ENCODE results near the gene TFEB.

Gene TFEB

DNA sequence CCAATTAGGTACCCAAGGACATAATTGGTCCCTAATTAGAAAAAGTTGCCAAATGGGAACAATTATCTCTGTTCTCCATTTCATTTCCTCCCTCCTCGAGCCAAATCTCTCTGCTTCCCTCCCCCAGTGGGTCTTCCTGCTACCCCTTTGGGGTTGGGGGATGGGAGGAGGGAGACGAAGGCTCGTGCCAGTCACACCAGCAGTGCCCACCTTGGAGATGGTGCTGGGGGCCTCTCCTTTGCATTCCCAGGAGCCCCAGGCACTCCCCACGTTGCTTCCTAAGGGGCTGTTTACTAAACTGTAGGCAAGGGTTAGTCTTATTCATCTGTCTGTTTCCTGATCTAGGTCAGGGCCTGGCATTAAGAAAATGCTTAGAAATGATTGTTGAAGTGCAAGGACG is 64.0 kb downstream of the TFEB start:
- DNase-seq: peak; percentile 61

DNA sequence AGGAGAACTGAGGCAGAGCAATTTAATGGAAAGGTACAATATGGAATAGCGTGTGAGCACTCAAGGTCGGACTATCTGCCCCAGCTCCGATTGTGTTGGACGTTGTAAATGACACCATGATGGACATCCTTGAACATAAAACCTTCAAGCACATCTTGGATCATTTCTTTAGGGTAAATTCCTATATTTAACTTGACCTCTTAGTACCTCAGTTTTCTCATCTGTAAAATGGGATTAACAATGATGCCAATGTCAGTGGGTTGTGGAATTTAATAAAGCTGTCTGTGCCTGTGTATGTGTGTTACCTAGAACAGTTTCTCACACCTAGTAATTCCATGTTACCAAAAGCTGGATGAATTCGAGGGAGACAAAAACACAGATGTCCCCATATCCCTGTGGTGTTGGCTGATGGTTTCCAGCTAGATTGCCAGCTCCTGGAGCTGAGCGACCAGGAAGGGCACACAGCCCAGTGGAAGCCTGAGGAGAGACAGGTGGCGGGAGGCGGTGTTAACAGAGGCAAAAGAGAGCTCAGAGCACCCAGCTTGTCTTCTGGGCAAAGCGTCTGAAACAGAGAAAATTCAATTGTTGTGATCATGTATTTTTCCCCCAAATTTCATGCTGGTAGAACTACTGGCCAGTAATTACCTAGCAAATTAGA is 64.6 kb downstream of the TFEB start:
- DNase-seq: peak; percentile 61

- DNase-seq: no peak
Observed at GRCh38 chr6:41668968-41669367, 66.4 kb downstream of the TFEB start.

GRCh38 chr6:41667195-41667594 is 68.2 kb downstream of the TFEB start:
- DNase-seq: no peak

DNA sequence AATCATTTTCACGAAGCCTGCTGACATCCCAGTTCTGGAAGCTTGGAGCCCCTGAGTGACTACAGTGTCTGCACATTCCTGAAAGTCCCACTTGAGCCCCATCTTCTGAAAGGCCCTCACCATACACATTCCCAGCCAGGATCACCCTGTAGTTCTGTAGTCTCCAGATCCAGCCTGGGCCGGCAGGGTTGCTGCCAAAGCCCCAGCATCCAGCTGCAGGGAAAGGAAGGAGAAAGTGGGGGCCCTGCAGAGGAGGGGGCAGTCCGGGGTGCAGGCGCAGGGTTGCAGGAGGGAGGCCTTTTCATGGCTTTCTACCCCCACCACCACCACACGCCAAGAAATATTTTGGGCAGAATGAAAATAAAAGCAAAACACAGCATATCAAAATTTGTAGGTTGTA is 71.1 kb downstream of the TFEB start:
- DNase-seq: no peak

DNA sequence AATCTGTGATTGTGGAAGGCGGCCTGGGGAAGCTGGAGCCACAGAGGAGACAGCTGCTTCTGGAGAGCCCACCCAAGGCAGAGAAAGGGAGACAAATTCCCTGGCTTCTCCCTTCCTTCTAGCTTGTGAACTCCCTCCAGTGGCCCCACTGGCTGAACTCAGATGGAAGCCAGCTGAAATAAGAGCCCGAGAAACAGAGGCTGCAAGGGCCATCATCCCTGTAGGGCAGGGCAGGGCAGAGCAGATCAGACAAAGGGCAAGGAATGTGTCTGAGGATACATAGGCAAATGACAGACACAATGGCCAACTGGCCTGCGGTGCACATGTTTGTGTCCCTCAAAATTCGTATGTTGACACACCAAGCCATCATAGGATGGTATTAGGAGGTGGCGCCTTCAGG is 71.8 kb downstream of the TFEB start:
- no peak for DNase-seq

GRCh38 chr6:41659935-41660334 is 75.5 kb downstream of the TFEB start:
- DNase-seq: peak; percentile 42

DNA sequence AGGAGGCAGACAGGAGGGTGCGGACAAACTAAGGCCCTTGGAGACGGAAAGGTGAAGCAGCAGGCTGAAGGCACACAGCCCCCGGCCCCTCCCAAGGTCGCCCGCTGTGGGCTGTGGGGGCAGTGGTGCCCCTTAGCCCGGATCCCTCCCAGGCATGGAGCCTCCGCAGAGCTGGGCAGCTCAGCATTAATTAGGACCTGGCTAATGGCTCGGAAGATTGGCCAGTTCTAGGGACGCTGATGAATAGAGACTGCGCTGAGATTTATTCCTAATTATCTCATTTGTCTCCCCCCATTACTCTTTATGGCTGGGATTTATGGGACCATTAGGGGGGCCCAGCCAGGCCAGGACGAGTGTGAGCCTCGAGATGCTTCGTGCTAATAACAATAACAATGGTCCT is 76.8 kb downstream of the TFEB start:
- no peak for DNase-seq

DNA sequence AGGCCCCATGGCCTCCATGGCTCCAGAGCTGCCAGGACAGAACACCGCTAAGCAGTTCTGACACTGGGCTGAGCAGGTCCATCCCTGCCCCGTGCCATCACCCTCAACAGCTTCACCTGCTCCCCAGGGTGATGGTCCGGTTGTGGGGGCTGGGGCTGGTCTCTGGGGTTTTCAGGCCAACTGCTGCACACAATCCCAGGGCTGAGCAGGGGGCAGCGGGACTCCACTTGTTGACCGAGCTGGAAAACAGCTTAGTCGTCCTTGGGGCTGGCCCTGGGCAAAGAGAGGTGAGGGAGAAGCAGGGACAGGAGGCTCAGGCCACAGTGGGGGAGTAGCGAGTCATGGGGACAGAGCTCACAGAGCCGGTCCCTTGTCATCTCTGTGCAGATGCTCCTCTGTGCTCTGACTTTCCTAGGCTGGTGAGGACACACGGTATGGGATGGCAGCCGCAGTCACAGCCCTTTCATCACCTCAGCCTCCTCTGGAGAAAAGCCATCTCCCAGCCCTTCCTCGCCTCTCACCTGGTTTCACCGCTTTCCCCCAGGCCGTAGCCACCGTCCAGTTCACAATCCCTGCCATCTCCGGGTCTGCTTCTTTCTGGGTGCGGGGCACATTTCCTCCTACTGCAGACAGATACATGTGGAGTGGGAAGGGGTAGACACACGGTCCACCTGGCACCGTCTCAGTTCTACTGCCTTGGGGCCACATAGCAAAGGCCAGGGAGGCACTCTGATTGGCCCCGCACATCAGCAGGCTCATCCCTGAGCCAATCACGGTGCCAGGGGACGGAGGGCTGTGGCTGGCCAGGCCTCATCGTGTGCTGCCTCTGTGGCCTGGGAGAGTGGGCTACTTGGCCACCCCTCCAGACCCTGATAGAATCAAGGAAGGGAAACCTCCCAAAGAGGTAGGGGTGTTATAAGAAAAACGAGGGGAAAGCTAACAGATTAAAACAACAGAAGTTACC is 78.0 kb downstream of the TFEB start:
- no peak for DNase-seq

DNA sequence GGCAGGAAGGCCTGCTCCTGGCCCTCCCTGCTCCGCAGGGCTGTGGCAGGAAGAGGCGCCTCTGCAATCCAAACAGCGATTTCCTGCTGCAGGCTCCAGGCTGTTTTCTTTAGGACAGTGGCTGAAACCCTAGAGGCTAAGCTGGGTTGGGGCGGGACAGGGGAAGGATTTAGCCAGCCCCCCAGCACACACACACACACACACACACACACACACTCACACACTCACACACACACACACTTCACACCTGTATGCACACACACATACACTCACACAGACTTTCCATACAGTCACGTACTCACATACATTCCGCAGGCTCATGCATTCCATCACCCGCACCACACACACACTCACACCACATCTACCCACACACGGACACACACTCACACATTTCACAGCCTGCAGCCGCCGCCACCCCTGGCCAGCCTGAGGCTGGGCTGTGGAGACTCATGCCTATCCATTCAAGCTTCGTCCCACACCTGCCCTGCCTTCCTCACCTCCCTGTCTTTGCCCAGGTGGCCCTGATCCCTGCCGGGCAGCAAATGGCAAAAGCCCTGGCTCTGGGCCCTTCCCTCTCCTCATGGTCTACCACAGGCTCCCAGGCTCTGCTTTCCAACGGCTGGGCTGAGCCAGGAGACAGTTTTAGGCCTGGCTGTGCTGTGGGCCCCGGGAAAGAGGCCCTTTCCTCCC is 79.3 kb downstream of the TFEB start:
- DNase-seq: no peak

- DNase-seq: no peak
Observed at GRCh38 chr6:41655646-41656001, 79.8 kb downstream of the TFEB start.

- no peak for DNase-seq
Observed at GRCh38 chr6:41655176-41655575, 80.2 kb downstream of the TFEB start.

- DNase-seq: no peak
Observed at GRCh38 chr6:41654698-41655151, 80.7 kb downstream of the TFEB start.

- no peak for DNase-seq
Observed at GRCh38 chr6:41654151-41654697, 81.2 kb downstream of the TFEB start.

DNA sequence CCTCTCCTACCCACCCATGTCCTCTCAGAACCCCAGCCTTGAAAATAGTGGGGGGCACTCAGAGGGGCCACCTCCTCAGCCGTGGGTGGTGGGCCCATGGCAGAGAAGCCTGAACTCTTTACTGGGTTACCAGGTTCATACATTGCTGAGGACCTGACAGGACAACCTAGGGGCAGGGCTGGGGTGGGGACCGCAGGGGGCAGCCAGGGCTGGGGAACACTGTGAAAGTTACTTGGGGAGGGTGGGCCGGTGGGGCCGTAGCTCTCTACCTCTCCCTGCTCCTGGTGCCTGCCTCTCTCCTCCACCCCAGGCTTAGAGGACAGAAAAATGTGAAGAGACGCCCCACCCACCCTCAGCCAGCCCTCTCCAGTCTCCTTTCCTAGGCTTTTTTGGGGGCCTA is 81.7 kb downstream of the TFEB start:
- DNase-seq: no peak

DNA sequence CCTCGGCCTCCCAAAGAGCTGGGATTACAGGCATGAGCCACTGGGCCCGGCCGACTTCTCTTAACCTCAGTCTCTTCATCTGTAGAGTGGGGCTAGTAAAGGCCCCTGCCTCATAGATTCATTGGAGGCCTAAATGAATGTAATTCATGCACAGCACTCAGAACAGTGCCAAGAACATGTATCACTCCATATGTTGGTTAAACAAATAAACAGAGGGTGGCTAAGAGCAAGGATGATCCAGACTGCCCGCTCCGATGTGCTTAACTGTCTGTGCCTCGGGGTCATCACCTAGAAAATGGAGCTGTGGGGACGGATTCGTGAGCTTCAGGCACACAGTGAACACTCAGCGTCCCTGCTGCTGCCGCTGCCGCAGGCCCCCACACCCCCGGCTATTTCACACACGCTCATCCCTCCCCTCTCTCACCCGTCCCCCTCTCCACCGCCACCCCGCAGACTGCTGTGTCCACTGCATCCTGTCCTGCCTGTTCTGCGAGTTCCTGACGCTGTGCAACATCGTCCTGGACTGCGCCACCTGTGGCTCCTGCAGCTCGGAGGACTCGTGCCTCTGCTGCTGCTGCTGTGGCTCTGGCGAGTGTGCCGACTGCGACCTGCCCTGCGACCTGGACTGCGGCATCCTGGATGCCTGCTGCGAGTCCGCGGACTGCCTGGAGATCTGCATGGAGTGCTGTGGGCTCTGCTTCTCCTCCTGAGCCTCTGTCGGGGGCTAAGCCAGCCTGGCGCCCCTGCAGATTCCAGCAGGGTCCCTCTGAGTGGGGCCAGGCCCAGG is 82.3 kb downstream of the TFEB start:
- DNase-seq: no peak

GRCh38 chr6:41651962-41652657 is 83.3 kb downstream of the TFEB start:
- DNase-seq: no peak

DNA sequence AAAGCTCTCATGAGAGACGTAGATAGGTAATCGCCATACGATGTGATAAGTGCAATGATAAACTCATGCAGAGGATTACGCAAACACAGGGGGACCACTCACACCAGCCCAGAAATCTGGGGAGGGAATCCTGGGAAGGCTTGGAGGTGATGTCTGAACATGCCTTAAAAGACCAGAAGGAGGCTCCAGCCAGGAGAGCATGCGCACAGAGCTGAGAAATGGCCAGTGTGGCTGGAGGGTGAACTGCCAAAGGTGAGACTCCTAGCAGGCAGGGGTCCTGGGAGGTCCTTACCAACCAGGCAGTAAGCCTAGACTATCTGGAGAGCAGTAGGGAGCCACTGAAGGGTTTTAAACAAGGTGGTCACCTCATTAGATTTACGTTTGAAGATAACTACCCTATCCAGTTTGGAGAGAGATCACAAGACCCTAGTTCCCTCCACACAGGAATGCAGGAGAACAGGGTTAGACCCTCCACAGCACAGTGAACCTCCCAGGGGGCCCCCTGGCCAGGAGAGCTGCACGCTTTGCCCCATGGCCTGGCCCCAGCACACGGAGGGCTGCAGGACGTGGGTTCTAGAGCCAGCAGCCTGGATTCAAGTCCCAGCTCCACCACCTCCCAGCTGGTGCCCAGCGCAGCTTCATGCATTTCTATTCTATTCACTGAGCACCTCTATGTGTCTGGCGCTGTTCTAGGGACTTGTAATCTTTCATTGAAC is 84.0 kb downstream of the TFEB start:
- DNase-seq: no peak

DNA sequence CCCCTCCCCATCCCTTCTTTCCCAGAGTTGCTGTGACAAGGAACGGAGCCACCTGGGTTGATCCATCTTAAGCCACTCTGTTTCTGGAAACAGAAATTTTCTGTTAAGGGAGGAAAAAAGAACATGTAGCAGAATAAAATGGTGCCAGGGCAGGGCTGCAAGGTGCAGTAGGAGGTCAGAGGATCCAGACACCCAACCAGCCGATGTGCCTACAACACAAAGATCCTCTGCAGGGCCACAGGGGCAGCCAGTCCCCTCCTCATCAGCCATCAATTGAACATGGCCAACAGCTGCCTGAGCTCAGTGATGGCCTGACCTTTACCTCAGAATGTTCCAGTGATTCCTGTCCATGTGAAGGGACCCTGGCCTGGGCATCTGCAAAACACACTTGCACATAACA is 85.3 kb downstream of the TFEB start:
- no peak for DNase-seq

DNA sequence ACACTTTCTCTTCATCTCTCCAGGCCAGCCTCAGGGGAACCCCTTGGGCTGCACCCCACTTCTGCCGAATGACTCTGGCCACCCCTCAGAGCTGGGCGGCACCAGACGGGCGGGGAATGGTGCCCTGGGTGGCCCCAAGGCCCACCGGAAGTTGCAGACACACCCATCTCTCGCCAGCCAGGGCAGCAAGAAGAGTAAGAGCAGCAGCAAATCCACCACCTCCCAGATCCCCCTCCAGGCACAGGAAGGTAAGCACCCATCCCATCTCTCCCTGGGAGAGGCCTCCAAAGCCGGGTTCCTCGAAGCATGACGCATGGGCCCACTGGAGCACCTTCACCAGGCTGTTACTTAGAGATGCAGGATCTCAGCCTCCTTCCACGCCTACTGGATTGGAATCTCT is 85.8 kb downstream of the TFEB start:
- DNase-seq: no peak

DNA sequence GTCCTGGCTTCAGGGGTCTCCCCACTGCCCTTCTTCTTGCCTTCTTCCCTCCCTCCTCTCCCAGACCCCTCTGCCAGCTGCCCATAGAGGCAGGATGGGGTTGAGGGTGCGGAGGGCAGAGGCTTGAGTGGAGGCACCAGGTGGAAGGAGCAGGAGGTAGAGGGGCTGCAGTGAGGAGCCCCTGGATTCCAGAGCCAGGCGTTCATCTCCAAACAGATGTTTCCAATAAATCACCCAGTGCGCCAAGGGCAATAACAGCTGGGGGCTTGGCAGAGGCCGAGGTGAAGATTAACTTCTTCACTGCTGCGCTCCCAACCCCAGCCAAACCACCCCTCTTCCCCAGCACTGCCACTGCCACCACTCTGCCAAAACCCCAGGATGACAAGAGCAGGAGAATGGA is 86.5 kb downstream of the TFEB start:
- DNase-seq: no peak
